Measurements from ENCODE around the gene PKD1L1. TPM values are rescaled to one million over a fixed set of nuclear protein-coding genes. Genes with fewer than 3 reads are reported as not detected.

Gene PKD1L1
- total RNA-seq, 1 donor from 2014 or later = 0.12 TPM

GRCh38 chr7:47836503-47837202 is 111.6 kb downstream of the PKD1L1 start:
- no peak overlapping the region for H3K4me3 Mint-ChIP-seq
- intact Hi-C loops (cut with micrococcal nuclease) = no loop called here
- no peak for DNase-seq
- H3K27ac Mint-ChIP-seq = no peak overlapping the region
- no peaks in the 10 kb centered on the region for H3K4me1 Mint-ChIP-seq
- H3K36me3 Mint-ChIP-seq (ENCODE audit: low read depth) = no peaks in the 10 kb centered on the region
- H3K27me3 Mint-ChIP-seq = no peaks in the 10 kb centered on the region
- H3K9me3 Mint-ChIP-seq = no peaks in the 10 kb centered on the region

GRCh38 chr7:47836080-47836479 is 112.2 kb downstream of the PKD1L1 start:
- Mint-ChIP-seq H3K4me1 (no peaks in the 10 kb centered on the region), H3K27ac (no peak overlapping the region), H3K27me3 (no peaks in the 10 kb centered on the region), H3K36me3 (ENCODE audit: low read depth) (no peaks in the 10 kb centered on the region), H3K9me3 (no peaks in the 10 kb centered on the region), H3K4me3 (no peak overlapping the region)
- no peak for DNase-seq
- intact Hi-C loops (cut with micrococcal nuclease) = no loop called here

- intact Hi-C loops (cut with micrococcal nuclease) = no loop called here
- Mint-ChIP-seq H3K27me3 (no peaks in the 10 kb centered on the region), H3K4me1 (no peaks in the 10 kb centered on the region), H3K4me3 (no peak overlapping the region), H3K9me3 (no peaks in the 10 kb centered on the region), H3K27ac (no peak overlapping the region), H3K36me3 (ENCODE audit: low read depth) (no peaks in the 10 kb centered on the region)
- no peak for DNase-seq
Measured at GRCh38 chr7:47833211-47833610, 115.1 kb downstream of the PKD1L1 start.

- intact Hi-C loops (cut with micrococcal nuclease) = no loop called here
- DNase-seq = no peak
- H3K36me3 Mint-ChIP-seq (ENCODE audit: low read depth) = no peaks in the 10 kb centered on the region
- H3K27me3 Mint-ChIP-seq = no peaks in the 10 kb centered on the region
- H3K4me1 Mint-ChIP-seq = no peaks in the 10 kb centered on the region
- H3K27ac Mint-ChIP-seq = no peak overlapping the region
- no peak overlapping the region for H3K4me3 Mint-ChIP-seq
- no peaks in the 10 kb centered on the region for H3K9me3 Mint-ChIP-seq
Measured at GRCh38 chr7:47832105-47832715, 116.1 kb downstream of the PKD1L1 start.

GRCh38 chr7:47830015-47830414 is 118.3 kb downstream of the PKD1L1 start:
- H3K4me3 Mint-ChIP-seq = no peak overlapping the region
- no peaks in the 10 kb centered on the region for H3K9me3 Mint-ChIP-seq
- intact Hi-C loops (cut with micrococcal nuclease) = no loop called here
- no peaks in the 10 kb centered on the region for H3K36me3 Mint-ChIP-seq (ENCODE audit: low read depth)
- H3K27ac Mint-ChIP-seq = no peak overlapping the region
- no peak for DNase-seq
- H3K4me1 Mint-ChIP-seq = no peaks in the 10 kb centered on the region
- no peaks in the 10 kb centered on the region for H3K27me3 Mint-ChIP-seq

GRCh38 chr7:47827871-47828270 is 120.4 kb downstream of the PKD1L1 start:
- Mint-ChIP-seq H3K9me3 (no peaks in the 10 kb centered on the region), H3K36me3 (ENCODE audit: low read depth) (no peaks in the 10 kb centered on the region), H3K4me3 (no peak overlapping the region), H3K4me1 (no peaks in the 10 kb centered on the region), H3K27me3 (no peaks in the 10 kb centered on the region), H3K27ac (no peak overlapping the region)
- intact Hi-C loops (cut with micrococcal nuclease) = no loop called here
- DNase-seq = no peak

- H3K9me3 Mint-ChIP-seq = no peaks in the 10 kb centered on the region
- DNase-seq = no peak
- H3K36me3 Mint-ChIP-seq (ENCODE audit: low read depth) = no peaks in the 10 kb centered on the region
- H3K27ac Mint-ChIP-seq = no peak overlapping the region
- no peaks in the 10 kb centered on the region for H3K4me1 Mint-ChIP-seq
- no peaks in the 10 kb centered on the region for H3K27me3 Mint-ChIP-seq
- intact Hi-C loops (cut with micrococcal nuclease) = no loop called here
- H3K4me3 Mint-ChIP-seq = no peak overlapping the region
Measured at GRCh38 chr7:47827351-47827756, 120.9 kb downstream of the PKD1L1 start.

GRCh38 chr7:47826754-47827153 is 121.5 kb downstream of the PKD1L1 start:
- Mint-ChIP-seq H3K36me3 (ENCODE audit: low read depth) (no peaks in the 10 kb centered on the region), H3K27me3 (no peaks in the 10 kb centered on the region)
- DNase-seq = no peak

GRCh38 chr7:47819607-47819920 is 128.7 kb downstream of the PKD1L1 start:
- Mint-ChIP-seq H3K36me3 (ENCODE audit: low read depth) (no peaks in the 10 kb centered on the region), H3K4me1 (no peaks in the 10 kb centered on the region), H3K4me3 (no peak overlapping the region), H3K9me3 (no peaks in the 10 kb centered on the region), H3K27me3 (no peaks in the 10 kb centered on the region), H3K27ac (no peak overlapping the region)
- intact Hi-C loops (cut with micrococcal nuclease) = loop anchor here (1.0 to 5.0 kb wide), 2 partner anchors 553 to 567 kb away; no protein-coding TSS in a partner anchor
- DNase-seq = no peak

More at GRCh38 chr7:47826754-47827153, 121.5 kb downstream of the PKD1L1 start:
- Mint-ChIP-seq H3K27ac (no peak overlapping the region), H3K4me1 (no peaks in the 10 kb centered on the region), H3K4me3 (no peak overlapping the region), H3K9me3 (no peaks in the 10 kb centered on the region)
- intact Hi-C loops (cut with micrococcal nuclease) = no loop called here

GRCh38 chr7:47818796-47819606 is 129.3 kb downstream of the PKD1L1 start:
- Mint-ChIP-seq H3K9me3 (no peaks in the 10 kb centered on the region), H3K4me1 (no peaks in the 10 kb centered on the region), H3K27me3 (no peaks in the 10 kb centered on the region), H3K36me3 (ENCODE audit: low read depth) (no peaks in the 10 kb centered on the region), H3K4me3 (no peak overlapping the region), H3K27ac (no peak overlapping the region)
- intact Hi-C loops (cut with micrococcal nuclease) = loop anchor here (1.0 to 5.0 kb wide), 2 partner anchors 553 to 567 kb away; no protein-coding TSS in a partner anchor
- DNase-seq = peak; percentile 84

- Mint-ChIP-seq H3K27me3 (no peaks in the 10 kb centered on the region), H3K4me3 (no peak overlapping the region), H3K36me3 (ENCODE audit: low read depth) (no peaks in the 10 kb centered on the region), H3K9me3 (no peaks in the 10 kb centered on the region), H3K27ac (no peak overlapping the region), H3K4me1 (no peaks in the 10 kb centered on the region)
- intact Hi-C loops (cut with micrococcal nuclease) = loop anchor here (5.0 kb wide), 1 partner anchor 566 kb away; no protein-coding TSS in a partner anchor
- DNase-seq = no peak
Measured at GRCh38 chr7:47817917-47818316, 130.3 kb downstream of the PKD1L1 start.

GRCh38 chr7:47816647-47817046 is 131.6 kb downstream of the PKD1L1 start:
- Mint-ChIP-seq H3K27me3 (no peaks in the 10 kb centered on the region), H3K4me1 (no peaks in the 10 kb centered on the region), H3K36me3 (ENCODE audit: low read depth) (no peaks in the 10 kb centered on the region), H3K27ac (no peak overlapping the region), H3K4me3 (no peak overlapping the region), H3K9me3 (no peaks in the 10 kb centered on the region)
- DNase-seq = no peak
- intact Hi-C loops (cut with micrococcal nuclease) = loop anchor here (5.0 kb wide), 1 partner anchor 564 kb away; no protein-coding TSS in a partner anchor

- Mint-ChIP-seq H3K27ac (no peak overlapping the region), H3K4me1 (no peaks in the 10 kb centered on the region), H3K36me3 (ENCODE audit: low read depth) (no peaks in the 10 kb centered on the region), H3K27me3 (no peaks in the 10 kb centered on the region), H3K9me3 (no peaks in the 10 kb centered on the region), H3K4me3 (no peak overlapping the region)
- intact Hi-C loops (cut with micrococcal nuclease) = loop anchor here (5.0 kb wide), 1 partner anchor 564 kb away; no protein-coding TSS in a partner anchor
- no peak for DNase-seq
Measured at GRCh38 chr7:47815867-47816266, 132.4 kb downstream of the PKD1L1 start.

All from activated CD4-positive, alpha-beta T cell treated with anti-CD3 and anti-CD28 coated beads, Interleukin-2, amount 10 ng/mL, durations not matched to agents 24 days and 14 days (primary cell).